22Rv1 (cell line): ENCODE measurements around the gene PID1.

ENCODE experiments used
- ZFX ChIP-seq: fragments of 450-650 bp; IDR thresholded peaks from 2 replicates; pipeline ENCODE4 v1.6.1; 2017; ENCODE audit warnings: antibody characterized with exemption, borderline replicate concordance
- TF ChIP-seq, protein P1 (sequence below): fragments of 450-650 bp; IDR thresholded peaks from 2 replicates; pipeline ENCODE4 v1.5.1; 2017; ENCODE audit warnings: mild to moderate bottlenecking

GRCh38 chr2:229275506-229275905 is 4.4 kb upstream of the PID1 start:
- no peak for TF ChIP-seq ZFX
- TF ChIP-seq, protein P1, sequence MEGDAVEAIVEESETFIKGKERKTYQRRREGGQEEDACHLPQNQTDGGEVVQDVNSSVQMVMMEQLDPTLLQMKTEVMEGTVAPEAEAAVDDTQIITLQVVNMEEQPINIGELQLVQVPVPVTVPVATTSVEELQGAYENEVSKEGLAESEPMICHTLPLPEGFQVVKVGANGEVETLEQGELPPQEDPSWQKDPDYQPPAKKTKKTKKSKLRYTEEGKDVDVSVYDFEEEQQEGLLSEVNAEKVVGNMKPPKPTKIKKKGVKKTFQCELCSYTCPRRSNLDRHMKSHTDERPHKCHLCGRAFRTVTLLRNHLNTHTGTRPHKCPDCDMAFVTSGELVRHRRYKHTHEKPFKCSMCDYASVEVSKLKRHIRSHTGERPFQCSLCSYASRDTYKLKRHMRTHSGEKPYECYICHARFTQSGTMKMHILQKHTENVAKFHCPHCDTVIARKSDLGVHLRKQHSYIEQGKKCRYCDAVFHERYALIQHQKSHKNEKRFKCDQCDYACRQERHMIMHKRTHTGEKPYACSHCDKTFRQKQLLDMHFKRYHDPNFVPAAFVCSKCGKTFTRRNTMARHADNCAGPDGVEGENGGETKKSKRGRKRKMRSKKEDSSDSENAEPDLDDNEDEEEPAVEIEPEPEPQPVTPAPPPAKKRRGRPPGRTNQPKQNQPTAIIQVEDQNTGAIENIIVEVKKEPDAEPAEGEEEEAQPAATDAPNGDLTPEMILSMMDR = no peak
